Eye (tissue), 1 donor: ENCODE measurements around the gene ZP1.
"Not testable (repeated sequence)": the region's sequence is repeated elsewhere in the genome, so short reads cannot be mapped to it uniquely, and the experiment has no call there.

ENCODE experiments used
- DNase-seq: peaks from one replicate; pipeline ENCODE4 v3.0.0-alpha.2; 2015

The ZP1 gene

DNA sequence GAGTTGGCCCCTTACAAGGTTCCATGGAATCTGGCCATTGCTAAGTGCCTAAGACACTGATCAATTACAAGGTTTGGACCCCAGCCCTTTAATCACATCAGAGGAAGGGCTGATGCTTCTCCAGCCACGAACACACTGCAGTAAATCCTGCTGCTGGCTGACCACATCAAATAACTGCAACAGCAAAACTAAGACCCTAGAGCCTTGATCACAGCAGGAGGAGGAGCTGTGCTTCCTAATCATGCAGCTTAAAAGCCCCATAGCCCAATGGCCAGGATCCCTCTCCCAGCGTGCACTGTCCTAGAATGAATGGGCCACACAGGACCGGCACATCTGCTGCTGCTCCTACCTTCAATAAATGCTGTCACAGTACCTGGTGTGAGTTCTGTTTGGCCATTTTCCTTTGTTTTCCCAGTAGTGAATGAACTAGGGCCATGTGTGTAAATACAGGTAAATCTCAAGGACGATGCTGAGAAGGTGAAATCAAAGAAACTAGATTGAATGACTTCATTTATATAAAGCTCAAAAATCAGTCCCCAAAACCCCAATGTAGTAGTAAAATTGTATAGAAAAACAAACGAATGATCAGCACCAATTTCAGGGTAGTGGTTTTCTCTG is 12.7 kb downstream of the ZP1 start:
- DNase-seq: no peak

DNA sequence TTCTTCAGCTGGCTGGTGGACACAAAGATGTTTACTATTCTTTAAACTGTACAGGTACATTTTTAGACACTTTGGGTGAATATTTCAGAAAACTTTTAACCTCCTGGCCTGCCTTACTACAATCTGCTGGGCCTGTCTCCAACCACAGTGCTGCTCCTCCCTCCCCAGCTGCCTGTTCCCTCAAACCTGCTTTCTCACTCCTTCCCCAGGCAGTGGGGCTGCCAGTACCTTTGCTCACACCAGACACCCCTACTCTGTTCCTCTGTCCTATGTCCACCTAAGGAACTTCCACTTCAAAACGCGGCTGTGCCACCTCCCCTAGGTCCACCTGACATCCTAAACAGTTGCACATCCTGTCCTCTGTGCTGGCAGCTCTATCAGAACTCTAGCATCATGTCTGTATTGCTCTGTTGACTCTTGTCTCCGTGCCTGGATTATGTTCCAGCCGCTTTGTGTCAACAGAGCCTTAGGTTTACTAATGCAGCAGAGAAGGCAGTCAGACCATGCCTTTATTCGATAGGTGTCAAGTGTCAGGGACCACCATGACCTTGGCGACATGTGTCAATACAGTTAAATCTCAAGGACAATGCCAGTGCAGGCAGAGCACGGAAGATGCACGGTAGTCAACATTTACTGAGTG is 13.4 kb downstream of the ZP1 start:
- no peak for DNase-seq

DNA sequence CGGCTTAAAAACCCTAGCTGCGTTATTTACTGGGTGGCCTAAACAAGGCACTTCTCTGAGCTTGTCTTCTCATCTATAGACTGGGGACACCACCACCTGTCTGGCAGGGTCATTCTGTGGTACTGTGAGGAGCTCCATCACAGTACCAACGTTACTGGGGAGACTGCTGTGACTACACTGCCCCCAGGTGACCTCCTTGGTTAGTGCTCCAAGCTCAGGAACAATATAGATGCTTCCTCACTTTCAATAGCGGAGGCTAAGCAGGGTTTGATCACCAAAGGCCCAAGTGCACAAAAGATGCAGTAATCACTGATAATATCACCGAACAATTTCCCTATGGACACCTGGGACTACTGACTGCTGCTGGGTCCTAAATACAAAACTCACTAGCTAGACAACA is 20.2 kb downstream of the ZP1 start:
- DNase-seq: peak; percentile 57

DNA sequence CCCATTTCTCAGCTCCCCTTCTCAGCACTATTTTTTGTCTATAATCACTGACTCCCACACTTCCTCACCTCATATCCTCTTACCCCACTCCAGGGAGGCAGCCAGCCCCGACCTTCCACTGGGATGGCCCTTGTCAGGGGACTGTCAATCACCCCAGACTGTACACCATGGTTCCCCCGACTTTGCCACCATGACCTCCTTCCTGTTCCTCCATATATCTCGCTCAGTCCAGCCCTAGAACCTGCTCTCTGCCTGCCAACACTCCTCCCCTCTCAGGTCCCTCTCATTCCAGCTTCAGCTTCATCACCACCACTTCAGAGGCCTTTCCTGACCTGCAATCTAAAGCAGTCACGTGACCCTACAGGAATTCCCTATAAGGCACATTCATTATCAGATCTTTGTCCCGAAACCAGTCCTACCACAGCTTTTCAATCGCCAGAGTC is 22.5 kb downstream of the ZP1 start:
- no peak for DNase-seq

DNA sequence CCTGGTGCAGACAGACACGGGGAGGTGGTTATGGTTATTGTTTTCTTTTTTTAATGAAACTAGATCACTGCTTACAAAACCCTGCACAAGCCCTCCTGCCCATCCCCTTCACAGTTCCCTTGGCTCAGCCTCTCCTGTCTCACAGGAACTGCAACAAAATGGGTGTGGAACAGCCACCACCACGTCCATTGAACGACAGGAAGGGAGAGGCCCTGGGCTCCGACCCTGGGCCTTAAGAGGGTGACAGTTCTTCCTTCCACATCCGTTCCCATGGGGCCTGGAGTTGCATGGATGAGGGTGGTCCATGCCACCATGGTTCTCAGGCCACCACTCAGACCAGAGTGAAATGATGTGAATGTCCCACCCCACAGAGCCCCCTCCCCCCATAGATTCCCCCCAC is 23.4 kb downstream of the ZP1 start:
- no peak for DNase-seq

DNA sequence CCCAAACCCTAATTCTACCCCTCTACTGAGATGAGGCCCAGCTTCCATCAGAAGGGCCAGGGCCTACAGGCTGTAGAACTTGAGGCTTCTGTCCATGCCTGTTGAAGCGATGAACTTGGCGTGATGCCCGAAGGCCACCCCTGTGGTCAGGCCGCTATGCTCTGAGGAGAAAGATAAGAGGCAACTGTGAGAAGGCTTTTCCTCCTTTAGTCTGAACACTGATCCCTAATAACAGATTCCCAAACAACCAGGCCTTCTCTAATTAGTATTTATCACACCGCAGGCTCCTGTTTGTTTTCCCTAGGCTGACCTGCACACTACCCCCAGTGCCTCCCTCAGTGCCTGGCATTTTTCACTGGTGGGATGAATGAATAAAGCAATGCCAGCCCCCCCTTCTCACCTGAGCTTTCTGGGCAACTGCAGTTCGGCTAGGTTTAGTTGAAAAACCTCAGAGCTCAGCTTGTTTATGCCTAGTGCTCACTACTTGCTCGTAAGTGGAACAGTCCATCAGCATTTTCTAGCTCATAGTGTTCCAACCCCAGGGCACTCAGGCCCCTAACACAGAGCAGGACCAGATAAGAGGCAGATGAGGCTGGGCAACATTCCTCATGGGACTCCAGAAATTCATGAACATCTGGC is 23.9 kb downstream of the ZP1 start:
- no peak for DNase-seq

DNA sequence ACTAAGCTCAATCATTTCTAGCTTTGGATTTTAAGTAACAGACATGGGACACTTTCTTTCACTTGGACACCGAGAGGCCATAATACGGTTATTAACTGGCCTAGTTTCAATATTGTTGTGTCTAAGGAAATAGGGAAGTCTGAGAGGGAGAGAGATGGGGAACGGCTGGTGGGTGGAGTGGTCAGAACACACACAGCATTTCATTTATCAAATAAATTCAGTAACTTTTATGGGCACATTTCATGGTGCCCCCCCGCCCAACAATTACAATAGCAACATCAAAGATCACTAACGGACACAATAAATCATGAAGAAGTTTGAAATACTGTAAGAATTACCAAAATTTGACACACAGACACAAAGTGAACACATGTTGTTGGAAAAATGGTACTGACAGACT is 28.3 kb downstream of the ZP1 start:
- DNase-seq: no peak

DNA sequence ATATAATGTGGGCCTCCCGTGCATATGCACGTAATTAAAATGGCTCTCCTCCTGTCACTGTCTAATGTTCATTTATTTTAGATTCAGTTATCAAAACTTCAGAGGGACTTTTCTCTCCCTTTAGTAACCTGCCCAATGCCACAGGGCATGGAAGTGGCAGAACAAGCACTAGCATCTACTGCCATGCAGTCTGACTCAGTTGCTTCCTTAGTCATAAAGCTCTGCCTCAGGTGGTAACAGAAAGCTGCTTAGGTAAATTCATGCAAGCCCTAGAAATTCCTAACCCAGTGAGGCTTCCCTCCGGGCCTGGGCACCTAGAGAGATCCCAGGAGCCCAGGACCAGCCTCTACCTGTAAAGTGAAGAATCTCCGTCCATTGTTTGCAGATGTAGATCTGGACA is 30.2 kb downstream of the ZP1 start:
- DNase-seq: no peak

DNA sequence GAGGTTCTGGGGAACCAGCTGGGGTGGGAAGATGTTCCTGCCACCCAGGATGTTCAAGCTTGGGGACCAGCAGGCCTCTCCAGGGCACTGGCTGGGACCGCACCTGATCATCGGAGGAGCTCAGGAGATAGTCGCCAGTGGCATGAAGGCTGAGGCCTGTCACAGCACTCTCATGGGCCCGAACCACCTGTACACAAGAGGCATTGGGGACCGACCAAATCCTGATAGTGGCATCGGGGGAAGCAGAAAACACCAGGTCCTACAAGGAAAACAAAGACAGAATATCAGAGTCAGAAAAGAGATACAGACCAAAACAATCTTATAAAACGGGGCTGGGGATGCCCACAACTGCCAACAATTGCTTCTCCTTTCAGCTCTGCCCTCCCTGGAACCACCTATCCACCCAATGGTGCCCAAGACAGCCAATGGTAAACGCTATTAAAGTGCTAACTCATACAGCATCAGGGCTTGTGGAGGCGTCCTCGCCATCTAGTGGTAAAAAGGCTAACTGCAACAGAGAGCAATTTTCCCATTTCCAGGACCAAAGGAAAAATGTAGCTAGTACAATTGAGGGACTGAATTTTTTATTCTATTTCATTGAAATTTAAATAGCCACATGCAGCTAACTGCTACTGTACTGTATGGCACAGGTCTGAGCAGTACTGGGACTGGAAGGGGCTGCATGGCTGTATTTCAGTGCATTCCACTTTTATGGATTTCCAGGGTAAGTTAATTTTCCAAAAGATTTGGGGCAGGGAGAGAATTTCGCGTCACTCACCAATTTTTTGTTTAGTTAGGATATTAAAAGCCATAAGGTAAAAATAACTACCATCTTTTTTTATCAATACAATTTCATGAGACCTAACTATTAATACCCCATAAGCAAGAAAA is 31.9 kb downstream of the ZP1 start:
- peak; percentile 89 for DNase-seq

DNA sequence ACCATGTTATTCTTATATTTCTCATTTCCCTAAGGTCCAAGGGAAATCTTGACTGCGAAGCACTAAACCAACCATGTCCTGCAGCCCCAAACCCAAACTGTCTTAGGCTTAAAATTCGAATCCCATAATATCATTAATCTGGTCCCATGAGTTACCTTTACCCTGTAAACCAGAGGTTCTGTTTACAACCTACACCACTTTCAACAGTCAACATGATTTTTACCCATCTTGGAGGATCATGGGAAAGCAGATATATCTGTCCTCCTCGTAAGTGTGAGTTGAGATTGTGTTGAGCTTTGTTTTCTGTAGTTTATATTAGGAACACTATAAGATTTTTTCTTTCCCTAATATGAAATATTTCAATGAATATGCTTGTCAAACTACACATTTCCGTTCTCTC is 32.6 kb downstream of the ZP1 start:
- DNase-seq: no peak

DNA sequence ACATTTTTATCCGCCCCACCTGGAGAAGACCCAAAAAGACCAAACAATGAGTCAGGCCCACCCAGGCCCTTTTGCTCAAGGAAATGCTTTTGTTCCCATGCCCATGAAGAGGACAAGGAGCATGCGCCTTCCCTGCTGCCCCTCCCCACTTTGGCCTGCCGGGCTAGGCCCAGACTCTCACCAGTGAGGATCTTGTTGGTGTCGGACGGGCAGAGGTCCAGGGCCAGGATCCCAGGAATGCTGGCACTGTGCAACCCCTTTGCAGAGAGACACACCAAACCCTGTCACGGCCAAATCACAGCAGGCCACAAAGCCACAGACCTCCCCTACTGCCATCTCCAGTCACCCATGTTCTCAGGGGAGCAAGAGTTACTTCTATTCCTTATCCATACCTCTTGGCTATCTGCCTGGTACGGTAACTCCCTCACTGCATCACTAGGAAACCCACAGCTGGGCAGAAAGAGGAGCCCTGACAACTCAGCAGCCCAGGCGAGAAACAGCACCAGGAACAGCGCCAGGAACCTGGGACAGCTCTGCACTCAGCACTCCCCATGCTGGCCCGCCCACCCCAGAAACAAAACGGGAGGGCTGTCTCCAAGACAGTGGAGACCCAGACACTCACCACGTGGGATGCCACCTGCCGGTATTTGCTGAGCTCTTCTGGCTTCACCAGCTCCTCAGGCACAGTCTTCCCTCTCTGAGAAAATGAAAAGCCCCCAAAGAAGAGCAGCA is 33.5 kb downstream of the ZP1 start:
- DNase-seq: no peak

DNA sequence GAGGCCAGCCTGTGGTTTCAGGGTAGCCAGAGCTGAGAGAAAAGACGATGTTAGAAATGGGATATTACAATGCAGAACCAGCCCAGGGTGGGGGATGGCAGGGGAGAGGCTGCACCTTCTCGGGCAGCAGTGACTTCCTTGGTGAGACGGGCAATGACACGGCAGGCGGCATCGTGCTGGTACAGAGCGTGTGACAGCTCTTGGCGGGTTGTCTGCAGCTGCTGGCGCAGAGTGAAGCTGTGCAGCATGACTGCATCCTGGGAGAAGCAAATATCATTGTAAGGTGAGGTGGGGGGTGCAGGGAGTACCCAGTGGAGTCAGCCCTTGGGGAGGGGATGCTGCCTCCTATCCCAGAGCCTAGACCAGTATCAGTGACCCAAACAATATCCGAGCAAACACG is 35.3 kb downstream of the ZP1 start:
- no peak for DNase-seq

DNA sequence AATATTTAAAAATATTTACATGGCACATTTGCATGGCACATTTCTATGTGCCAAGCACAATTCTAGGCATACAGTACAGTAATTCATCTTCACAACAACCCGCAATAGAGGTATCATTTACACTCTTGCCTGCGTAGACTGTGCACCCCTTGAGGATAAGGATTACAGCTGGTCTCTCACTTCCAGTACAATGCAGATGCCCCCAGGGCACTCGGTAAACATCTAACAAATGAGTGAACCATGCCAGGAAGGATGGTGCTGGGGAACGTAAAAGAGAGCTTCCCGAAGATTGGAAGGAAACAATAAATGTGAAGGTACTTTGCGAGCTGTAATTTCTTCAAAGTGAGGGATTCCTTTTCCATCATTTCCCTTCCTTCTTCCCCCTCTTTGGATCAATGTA is 37.7 kb downstream of the ZP1 start:
- no peak for DNase-seq

DNA sequence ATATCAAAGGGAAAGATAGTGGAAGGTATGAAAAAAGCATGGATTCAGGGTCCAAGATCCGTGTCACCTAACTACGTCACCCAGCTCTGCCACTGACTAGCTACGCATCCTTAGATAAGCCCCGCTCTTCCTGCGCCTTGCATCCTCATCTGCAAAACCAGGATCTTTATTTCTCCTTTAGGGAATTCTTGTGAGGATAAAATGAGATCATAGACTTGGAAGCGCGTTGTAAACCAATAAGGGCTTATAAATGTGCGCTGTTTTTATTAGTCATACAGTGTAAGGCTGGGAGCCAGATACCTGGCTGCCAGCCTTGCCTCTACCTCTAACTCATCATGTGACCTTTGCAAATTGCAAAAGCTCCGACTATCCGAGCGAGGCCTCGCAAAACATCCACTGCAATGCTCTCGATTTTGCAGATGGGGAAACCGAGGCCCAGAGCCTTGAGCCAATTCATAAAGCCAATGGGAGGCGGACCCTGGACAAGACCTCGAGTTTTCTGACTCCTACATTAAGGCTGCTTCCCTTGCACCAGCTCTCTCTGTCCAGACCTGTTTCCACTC is 38.3 kb downstream of the ZP1 start:
- peak; percentile 38 for DNase-seq

DNA sequence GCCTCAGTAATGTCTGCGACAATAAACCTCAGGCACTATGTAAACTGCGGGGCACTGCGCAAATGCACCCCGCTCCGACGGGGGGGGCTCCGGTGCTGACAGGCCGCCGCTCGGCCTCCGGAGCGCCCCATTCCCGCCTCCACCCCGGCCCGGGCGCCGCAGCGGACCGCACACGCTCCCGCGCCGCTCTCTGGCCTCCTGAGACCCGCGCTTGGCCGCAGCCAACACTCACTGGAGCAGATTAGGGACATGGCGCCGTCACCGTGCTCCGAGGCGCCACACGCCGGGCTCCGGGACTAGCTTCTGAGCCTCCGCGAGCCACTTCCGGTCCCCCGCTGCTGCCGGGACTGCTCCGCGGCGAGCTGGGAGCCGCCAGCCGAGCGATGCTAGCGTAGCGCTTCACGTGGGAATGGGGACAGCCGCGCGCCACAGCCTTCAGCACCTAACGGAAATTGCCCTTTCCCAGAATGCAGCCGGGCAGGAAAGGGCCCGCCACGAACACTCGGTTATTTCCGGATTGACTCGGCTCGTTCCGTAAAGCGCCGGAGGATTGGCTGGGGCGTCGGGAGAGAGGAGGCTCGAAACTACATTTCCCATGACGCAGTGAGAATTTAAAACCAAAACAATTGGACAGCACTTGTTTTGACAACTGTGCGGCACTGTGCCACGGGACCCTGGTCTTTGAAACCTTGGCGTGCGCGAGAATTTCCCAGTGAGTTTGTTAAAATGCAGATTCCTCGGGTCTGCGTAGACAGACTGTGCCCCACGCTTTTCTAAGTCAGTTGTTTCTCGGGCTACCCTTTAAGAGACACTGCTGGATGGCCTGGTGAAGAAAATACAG is 39.0 kb downstream of the ZP1 start, which contains the start of gene PRPF19:
Gene PRPF19, minus strand, starts transcription at position 454 of the 841 bp plus-strand sequence. Its CDS starts 203 bp downstream, at position 251.
- peak; percentile 100 for DNase-seq

DNA sequence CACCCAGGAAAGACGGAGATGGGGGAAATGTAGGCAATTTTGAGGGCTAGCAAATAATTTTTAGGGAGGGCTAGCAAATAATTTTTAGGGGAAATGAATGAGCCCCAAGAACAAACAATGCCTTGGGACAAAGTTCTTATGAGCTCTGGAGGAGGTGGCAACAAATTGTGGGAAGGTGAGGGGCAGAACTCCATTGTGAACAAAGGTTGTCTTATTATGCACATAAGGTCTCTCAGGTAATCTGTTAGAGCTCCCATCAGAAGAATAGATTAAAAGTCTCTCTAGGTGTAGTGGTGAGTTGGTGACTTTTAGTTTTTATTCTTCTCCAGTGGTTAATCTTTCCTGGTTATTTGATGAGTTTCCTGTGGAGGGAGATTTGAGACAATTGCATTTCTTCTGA is 41.5 kb downstream of the ZP1 start:
- no peak for DNase-seq

DNA sequence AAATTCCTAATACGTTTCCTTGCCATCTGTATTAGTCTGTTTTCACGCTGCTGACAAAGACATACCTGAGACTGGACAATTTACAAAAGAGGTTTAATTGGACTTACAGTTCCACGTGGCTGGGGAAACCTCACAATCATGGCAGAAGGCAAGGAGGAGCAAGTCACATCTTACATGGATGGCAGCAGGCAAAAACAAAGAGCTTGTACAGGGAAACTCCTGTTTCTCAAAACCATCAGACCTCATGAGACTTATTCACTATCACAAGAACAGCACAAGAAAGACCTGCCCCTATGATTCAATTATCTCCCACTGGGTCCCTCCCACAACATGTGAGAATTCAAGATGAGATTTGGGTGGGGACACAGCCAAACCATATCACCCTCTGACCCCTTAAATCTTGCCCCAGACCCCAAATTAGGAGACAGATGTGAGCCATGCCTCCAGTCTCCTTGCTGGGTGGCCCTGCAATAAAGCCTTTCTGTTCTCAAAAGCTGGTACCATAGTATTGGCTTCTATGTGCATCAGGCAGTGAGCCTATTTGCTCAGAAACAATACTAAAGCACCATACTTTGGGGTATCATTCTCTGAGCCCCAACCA is 42.4 kb downstream of the ZP1 start:
- DNase-seq: not testable (repeated sequence)

DNA sequence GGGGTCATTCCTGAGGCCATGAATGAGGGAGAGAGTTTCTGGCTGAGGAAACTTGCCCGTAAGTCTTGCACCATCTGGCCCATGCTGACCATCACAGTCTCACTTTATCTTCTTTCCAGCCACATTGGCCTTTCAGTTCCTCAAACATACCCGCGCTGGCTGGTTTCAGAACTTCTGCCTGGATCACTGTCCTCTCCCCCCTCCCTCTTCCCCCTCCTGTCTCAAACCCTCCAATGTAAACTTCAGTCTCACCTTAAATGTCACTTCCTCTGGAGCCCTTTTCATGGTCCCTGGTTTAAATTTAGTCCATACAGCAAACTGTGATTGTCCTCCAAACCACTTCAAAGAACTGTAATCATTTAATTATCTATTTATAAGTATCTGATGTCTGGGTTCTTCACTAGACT is 42.9 kb downstream of the ZP1 start:
- no peak for DNase-seq

DNA sequence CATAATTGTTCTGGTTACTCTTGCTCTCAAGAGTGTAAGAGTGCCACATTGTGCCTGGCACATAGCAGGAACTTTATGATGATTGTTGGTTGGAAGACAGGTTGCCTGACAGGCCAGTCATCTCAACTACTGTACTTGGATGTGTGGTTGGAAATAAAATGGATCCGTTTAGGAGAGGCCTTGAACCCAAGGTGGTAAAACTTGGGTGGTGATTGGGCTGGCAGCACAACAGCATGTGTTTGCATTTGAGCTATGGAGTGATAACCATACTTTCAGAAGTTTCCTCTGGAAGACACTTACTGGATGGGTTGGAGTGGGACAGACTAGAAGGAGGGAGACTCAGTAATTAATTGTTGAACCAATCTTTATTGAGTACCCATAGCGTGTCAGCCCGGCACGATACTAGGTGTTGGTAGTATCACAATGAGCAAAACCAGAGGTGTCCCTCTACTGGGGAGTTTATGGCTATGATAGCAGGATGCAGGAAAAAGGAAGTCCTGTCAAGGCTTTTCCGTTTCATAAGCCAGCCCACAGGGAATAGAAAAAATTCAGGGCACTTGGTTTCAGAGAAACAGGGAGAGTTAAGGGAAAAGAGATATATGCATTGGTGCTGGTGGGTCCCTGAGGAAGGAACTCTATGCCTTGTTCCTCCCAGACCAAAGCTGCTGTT is 43.5 kb downstream of the ZP1 start:
- no peak for DNase-seq

DNA sequence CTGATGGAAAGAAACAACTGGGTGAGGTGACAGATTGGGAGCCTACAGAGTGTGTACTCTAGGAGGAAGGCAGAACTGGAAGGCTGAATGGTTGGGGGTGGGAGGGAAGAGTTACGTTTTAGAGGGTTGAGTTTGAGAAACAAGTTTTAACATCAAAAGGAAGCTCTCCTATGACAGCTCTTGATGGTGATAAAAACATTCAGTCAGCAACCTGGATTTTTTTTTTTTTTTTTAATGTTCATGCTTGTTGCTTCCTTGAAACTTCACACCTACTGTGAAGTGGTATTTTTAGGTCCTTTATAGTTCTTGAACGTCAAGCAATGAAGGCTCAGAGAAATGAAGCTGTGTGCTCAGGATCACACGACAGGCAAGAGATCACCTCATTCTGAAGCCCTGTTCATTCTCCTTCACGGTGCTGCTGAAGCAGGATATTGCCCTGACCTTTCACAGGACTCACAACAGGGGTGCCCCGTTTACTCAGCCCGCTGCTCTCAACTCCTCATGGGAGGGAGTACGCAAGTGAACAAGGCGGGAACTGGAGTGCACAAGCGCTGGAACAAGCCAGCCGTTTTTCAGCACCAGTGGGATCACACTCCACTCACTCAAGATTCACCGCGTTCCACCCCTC is 45.0 kb downstream of the ZP1 start:
- peak; percentile 76 for DNase-seq
